CD4-positive, alpha-beta T cell treated with Interleukin-1 beta for 1 hour (primary cell): Measurements from ENCODE around the gene AGPS.
"Not testable (repeated sequence)": the region's sequence is repeated elsewhere in the genome, so short reads cannot be mapped to it uniquely, and the experiment has no call there.

Source experiments
- DNase-seq, 2 donors: peaks; one replicate each; pipeline ENCODE4 v3.0.0-alpha.2; 2020 to 2022

Gene AGPS

GRCh38 chr2:177533253-177533652, 140.7 kb downstream of the AGPS start:
- DNase-seq, result no peak

- DNase-seq, result no peak
These were observed 142.4 kb downstream of the AGPS start for GRCh38 chr2:177535000-177535399.

- no peak for DNase-seq
These were observed 143.5 kb downstream of the AGPS start for GRCh38 chr2:177535958-177536504.

GRCh38 chr2:177537213-177537612, 144.6 kb downstream of the AGPS start:
- no peak for DNase-seq

GRCh38 chr2:177537636-177538035, 145.1 kb downstream of the AGPS start:
- no peak for DNase-seq

- no peak for DNase-seq
These were observed 145.8 kb downstream of the AGPS start for GRCh38 chr2:177538323-177538722.

- no peak for DNase-seq
These were observed 147.7 kb downstream of the AGPS start for GRCh38 chr2:177540283-177540682.

- no peak for DNase-seq
These were observed 148.9 kb downstream of the AGPS start for GRCh38 chr2:177541258-177541991.

GRCh38 chr2:177542396-177542795, 149.8 kb downstream of the AGPS start:
- DNase-seq, result no peak

GRCh38 chr2:177543007-177543760, 150.6 kb downstream of the AGPS start:
- no peak for DNase-seq

- no peak for DNase-seq
These were observed 152.6 kb downstream of the AGPS start for GRCh38 chr2:177545143-177545542.

- DNase-seq, result no peak
These were observed 153.5 kb downstream of the AGPS start for GRCh38 chr2:177545981-177546585.

- DNase-seq, result no peak
These were observed 154.5 kb downstream of the AGPS start for GRCh38 chr2:177547122-177547521.

- no peak for DNase-seq
These were observed 155.2 kb downstream of the AGPS start for GRCh38 chr2:177547772-177548171.

GRCh38 chr2:177548636-177549035, 156.1 kb downstream of the AGPS start:
- DNase-seq, result no peak

- no peak for DNase-seq
These were observed 156.6 kb downstream of the AGPS start for GRCh38 chr2:177549171-177549570.

GRCh38 chr2:177550264-177551200, 158.0 kb downstream of the AGPS start:
- DNase-seq, result no peak

GRCh38 chr2:177551360-177551759, 158.8 kb downstream of the AGPS start:
- DNase-seq, result not testable (repeated sequence)

GRCh38 chr2:177551989-177552421, 159.4 kb downstream of the AGPS start:
- no peak for DNase-seq

GRCh38 chr2:177552422-177553175, 160.0 kb downstream of the AGPS start:
- DNase-seq, result peak; percentile 93

GRCh38 chr2:177553176-177553884, 160.8 kb downstream of the AGPS start:
- DNase-seq, result no peak
